GM12865 (cell line): ENCODE data around the gene SNAPIN.

Source experiments
- DNase-seq: peaks from one replicate; pipeline ENCODE4 v3.0.0; 2010; ENCODE audit warnings: low read depth
- H3K4me3 ChIP-seq: 2 replicates; pipeline ENCODE4 v1.5.1; 2011; ENCODE audit warnings: mild to moderate bottlenecking, low read depth, low read length, control low read depth
- CTCF ChIP-seq: IDR thresholded peaks from 2 replicates; pipeline ENCODE4 v1.5.1; 2011; ENCODE audit warnings: low read length, control low read depth, low read depth, inconsistent platforms; ENCODE audit not compliant: insufficient read depth; ENCODE audit errors: missing control alignments

The SNAPIN gene

GRCh38 chr1:153697191-153698019, 38.9 kb downstream of the SNAPIN start:
- no peak overlapping the region for H3K4me3 ChIP-seq
- DNase-seq = no peak
- no peak for TF ChIP-seq CTCF

GRCh38 chr1:153698020-153698922, 39.8 kb downstream of the SNAPIN start:
- DNase-seq = peak; percentile 18
- H3K4me3 ChIP-seq = no peak overlapping the region
- no peak for TF ChIP-seq CTCF

GRCh38 chr1:153698923-153699714, 40.6 kb downstream of the SNAPIN start:
- TF ChIP-seq CTCF = no peak
- DNase-seq = no peak
- H3K4me3 ChIP-seq = no peak overlapping the region

- DNase-seq = no peak
- no peak overlapping the region for H3K4me3 ChIP-seq
- no peak for TF ChIP-seq CTCF
Measured at GRCh38 chr1:153699768-153700167, 41.3 kb downstream of the SNAPIN start.

- no peak for TF ChIP-seq CTCF
- H3K4me3 ChIP-seq = no peak overlapping the region
- DNase-seq = no peak
Measured at GRCh38 chr1:153705484-153705883, 47.0 kb downstream of the SNAPIN start.

- H3K4me3 ChIP-seq = no peak overlapping the region
- no peak for TF ChIP-seq CTCF
- no peak for DNase-seq
Measured at GRCh38 chr1:153711026-153711425, 52.5 kb downstream of the SNAPIN start.
